Measurements from ENCODE around the gene GLIPR1. TPM values are rescaled to one million over a fixed set of nuclear protein-coding genes. Genes with fewer than 3 reads are reported as not detected.
"Not testable (repeated sequence)": the region's sequence is repeated elsewhere in the genome, so short reads cannot be mapped to it uniquely, and the experiment has no call there.

The GLIPR1 gene
- total and polyA plus RNA-seq, 2 donors (not counting 3 experiments of a cell fraction or from before 2014, with no cell fraction given), result 98.8 to 108 TPM

- H3K27me3 ChIP-seq (ENCODE audit: control insufficient read depth in 2 of 2, insufficient read depth in 2 of 2, low read length in 2 of 2); BruUV-seq (replicated peaks); H3K36me3 ChIP-seq (ENCODE audit: control insufficient read depth in 2 of 2, extremely low read depth in 1 of 2, insufficient read depth in 2 of 2, low read length in 2 of 2); H3K27ac ChIP-seq (ENCODE audit: insufficient read depth, low read depth, low read length); H3K79me2 ChIP-seq (ENCODE audit: control insufficient read depth, insufficient read depth, low read length); H3K4me2 ChIP-seq (ENCODE audit: insufficient read depth, low read length); H3K9me1 ChIP-seq (replicated peaks; ENCODE audit: control insufficient read depth, extremely low read depth, insufficient read depth, low read length); H2AFZ ChIP-seq (ENCODE audit: low read depth, low read length); intact Hi-C loops (cut with micrococcal nuclease); dilution Hi-C loops (cut with MboI; ENCODE audit: extremely low pct_ligation_motif_present, low sequenced_read_pairs); DNase-seq (ENCODE audit: low read depth, low spot score); CTCF ChIA-PET; POLR2A ChIA-PET; H3K4me1 ChIP-seq (ENCODE audit: control insufficient read depth, extremely low read depth, insufficient read depth, low read length); H4K20me1 ChIP-seq (replicated peaks; ENCODE audit: control insufficient read depth, extremely low read depth, insufficient read depth, low read length); FAIRE-seq; H3K9me3 ChIP-seq (replicated peaks; ENCODE audit: control insufficient read depth, insufficient read depth, low read length); H3K4me3 ChIP-seq (replicated peaks in 1 of 3; ENCODE audit: insufficient read depth in 1 of 3, low read depth in 1 of 3, low read length in 3 of 3); H3K9ac ChIP-seq (replicated peaks; ENCODE audit: extremely low read depth, insufficient read depth, low read length): not testable (repeated sequence)
Measured at GRCh38 chr12:75457866-75458265, 22.7 kb upstream of the GLIPR1 start.

- H3K9ac ChIP-seq (replicated peaks; ENCODE audit: extremely low read depth, insufficient read depth, low read length), result no peak overlapping the region
- CTCF ChIA-PET, result interaction anchor here (1.1 to 1.7 kb wide), 4 partner anchors 9 to 64 kb away, joined by 3 to 6 read pairs (median 4); no protein-coding TSS in a partner anchor
Measured at GRCh38 chr12:75459755-75460154, 20.8 kb upstream of the GLIPR1 start.

More at GRCh38 chr12:75459755-75460154, 20.8 kb upstream of the GLIPR1 start:
- no peak for FAIRE-seq
- Histone ChIP-seq H3K4me3 (replicated peaks in 1 of 3; ENCODE audit: insufficient read depth in 1 of 3, low read depth in 1 of 3, low read length in 3 of 3) (no peak overlapping the region), H3K27me3 (ENCODE audit: control insufficient read depth in 2 of 2, insufficient read depth in 2 of 2, low read length in 2 of 2) (peaks cover 0 to 2% of the 10 kb centered on the region in 2 experiments), H3K4me2 (ENCODE audit: insufficient read depth, low read length) (no peak overlapping the region), H3K9me3 (replicated peaks; ENCODE audit: control insufficient read depth, insufficient read depth, low read length) (no peaks in the 10 kb centered on the region), H3K4me1 (ENCODE audit: control insufficient read depth, extremely low read depth, insufficient read depth, low read length) (no peaks in the 10 kb centered on the region), H2AFZ (ENCODE audit: low read depth, low read length) (no peak overlapping the region), H4K20me1 (replicated peaks; ENCODE audit: control insufficient read depth, extremely low read depth, insufficient read depth, low read length) (no peaks in the 10 kb centered on the region), H3K27ac (ENCODE audit: insufficient read depth, low read depth, low read length) (no peak overlapping the region), H3K36me3 (ENCODE audit: control insufficient read depth in 2 of 2, extremely low read depth in 1 of 2, insufficient read depth in 2 of 2, low read length in 2 of 2) (no peaks in the 10 kb centered on the region), H3K79me2 (ENCODE audit: control insufficient read depth, insufficient read depth, low read length) (no peaks in the 10 kb centered on the region), H3K9me1 (replicated peaks; ENCODE audit: control insufficient read depth, extremely low read depth, insufficient read depth, low read length) (no peaks in the 10 kb centered on the region)
- BruUV-seq (replicated peaks), result no TSS peak
- dilution Hi-C loops (cut with MboI; ENCODE audit: extremely low pct_ligation_motif_present, low sequenced_read_pairs), result no loop called here
- POLR2A ChIA-PET, result interaction anchor here (1.7 kb wide), 1 partner anchor 20 kb away, joined by 5 read pairs; the partner anchor contains the start of gene GLIPR1
- intact Hi-C loops (cut with micrococcal nuclease), result no loop called here
- TF ChIP-seq FOS (IDR thresholded peaks at IDR 0.05; ENCODE audit: borderline replicate concordance, insufficient read depth, low read length) (no peak), JUN (IDR thresholded peaks at IDR 0.05; ENCODE audit: borderline replicate concordance, insufficient read depth, insufficient read length, low read depth) (no peak), POLR2AphosphoS5 (IDR thresholded peaks at IDR 0.05; ENCODE audit: insufficient read depth, low read depth, low read length) (no peak), MAX (IDR thresholded peaks at IDR 0.05; ENCODE audit: insufficient read depth, insufficient read length) (no peak), POLR2A (IDR thresholded peaks at IDR 0.05; ENCODE audit: low read depth, low read length) (no peak), CTCF (IDR thresholded peaks at IDR 0.05; ENCODE audit: extremely low read depth in 1 of 2, insufficient read depth in 1 of 2, low read depth in 1 of 2, low read length in 2 of 2) (no peak), GATA2 (IDR thresholded peaks at IDR 0.05; ENCODE audit: insufficient read depth, insufficient read length, low read depth, low read length) (no peak), MYC (IDR thresholded peaks at IDR 0.05; ENCODE audit: low read depth, low read length) (no peak), EZH2 (IDR thresholded peaks at IDR 0.05; ENCODE audit: borderline replicate concordance, low read depth, low read length, severe bottlenecking) (no peak)
- DNase-seq (ENCODE audit: low read depth, low spot score), result no peak
